ENCODE measurements around the gene TNIK. TPM values are rescaled to one million over a fixed set of nuclear protein-coding genes. Genes with fewer than 3 reads are reported as not detected.

Gene TNIK
- total RNA-seq, 1 donor from 2014 or later, result 1.5 TPM

DNA sequence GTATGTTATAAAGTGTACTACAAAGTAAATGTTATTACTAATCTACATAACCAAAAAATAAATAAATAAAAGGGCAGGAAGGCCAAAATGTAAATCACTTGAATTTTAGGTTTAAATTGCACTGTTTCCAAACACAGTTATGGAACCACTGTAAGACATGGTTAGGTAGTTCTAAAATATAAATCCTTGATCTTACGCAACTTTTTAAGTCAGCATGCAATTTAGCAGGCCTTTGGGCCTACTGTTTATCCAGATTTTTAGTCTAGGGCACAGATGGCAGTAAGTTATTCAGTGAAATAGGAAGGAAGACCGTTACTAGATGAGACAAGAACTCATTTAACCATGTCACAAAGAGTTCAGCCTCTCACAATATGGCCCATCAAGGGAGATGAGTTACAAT, 246.3 kb downstream of the TNIK start:
- Mint-ChIP-seq H3K4me3 (ENCODE audit: unreplicated experiment) (no peak overlapping the region), H3K4me1 (ENCODE audit: low read depth, unreplicated experiment) (peaks cover 2% of the 10 kb centered on the region), H3K9me3 (ENCODE audit: unreplicated experiment) (peaks cover 2% of the 10 kb centered on the region), H3K27ac (ENCODE audit: unreplicated experiment) (no peak overlapping the region), H3K36me3 (ENCODE audit: unreplicated experiment) (peaks cover 5% of the 10 kb centered on the region), H3K27me3 (ENCODE audit: unreplicated experiment) (no peaks in the 10 kb centered on the region)
- TF ChIP-seq CTCF (IDR thresholded peaks at IDR 0.05; ENCODE audit: partially characterized antibody, unreplicated experiment), result no peak
- DNase-seq, result no peak

GRCh38 chr3:171213178-171213577, 247.0 kb downstream of the TNIK start:
- Mint-ChIP-seq H3K36me3 (ENCODE audit: unreplicated experiment) (peaks cover 5% of the 10 kb centered on the region), H3K27me3 (ENCODE audit: unreplicated experiment) (no peaks in the 10 kb centered on the region), H3K27ac (ENCODE audit: unreplicated experiment) (no peak overlapping the region), H3K4me1 (ENCODE audit: low read depth, unreplicated experiment) (peaks cover 2% of the 10 kb centered on the region), H3K9me3 (ENCODE audit: unreplicated experiment) (peaks cover 2% of the 10 kb centered on the region), H3K4me3 (ENCODE audit: unreplicated experiment) (no peak overlapping the region)
- no peak for DNase-seq
- TF ChIP-seq CTCF (IDR thresholded peaks at IDR 0.05; ENCODE audit: partially characterized antibody, unreplicated experiment), result no peak

DNA sequence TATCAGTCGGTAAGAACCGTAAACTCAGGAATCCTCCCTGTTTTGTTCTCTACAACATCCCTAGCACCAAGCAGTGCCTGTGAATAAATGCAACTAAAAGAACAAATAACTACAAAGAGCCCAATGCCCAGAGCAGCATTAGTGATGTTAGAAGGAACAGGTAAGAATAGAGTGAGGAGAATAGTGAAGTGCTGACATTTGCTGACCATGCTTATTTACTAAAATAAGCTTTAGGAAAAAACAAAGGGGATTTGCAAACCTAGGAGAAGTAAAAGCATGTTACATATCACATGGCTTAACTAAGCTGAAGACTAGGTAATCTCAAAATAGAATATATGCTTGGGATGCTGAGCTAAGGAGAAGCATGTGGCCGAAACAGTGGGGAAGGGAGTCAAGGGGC, 247.6 kb downstream of the TNIK start:
- DNase-seq, result no peak
- Mint-ChIP-seq H3K9me3 (ENCODE audit: unreplicated experiment) (peaks cover 2% of the 10 kb centered on the region), H3K27ac (ENCODE audit: unreplicated experiment) (no peak overlapping the region), H3K36me3 (ENCODE audit: unreplicated experiment) (peaks cover 5% of the 10 kb centered on the region), H3K4me1 (ENCODE audit: low read depth, unreplicated experiment) (peaks cover 2% of the 10 kb centered on the region), H3K4me3 (ENCODE audit: unreplicated experiment) (no peak overlapping the region), H3K27me3 (ENCODE audit: unreplicated experiment) (no peaks in the 10 kb centered on the region)
- no peak for TF ChIP-seq CTCF (IDR thresholded peaks at IDR 0.05; ENCODE audit: partially characterized antibody, unreplicated experiment)

DNA sequence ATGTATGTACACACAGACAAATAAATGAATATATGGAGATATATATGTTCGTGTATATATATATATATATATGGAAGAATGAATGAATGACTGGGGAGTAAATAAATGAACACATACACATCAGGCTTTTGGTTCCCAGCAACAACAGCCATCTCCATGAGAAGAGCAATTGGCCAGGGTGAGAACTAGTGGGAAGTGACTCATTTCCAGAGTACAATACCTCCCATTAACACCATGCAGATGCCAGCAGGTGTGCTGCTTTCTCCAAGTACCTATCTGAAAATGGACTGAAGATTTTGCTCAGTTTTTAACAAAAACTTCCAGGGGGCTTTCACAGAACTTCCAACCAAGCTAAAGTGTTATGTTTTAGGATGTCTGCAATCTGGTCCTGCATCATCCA, 253.9 kb downstream of the TNIK start:
- H3K9me3 Mint-ChIP-seq (ENCODE audit: unreplicated experiment), result no peaks in the 10 kb centered on the region
- no peak for DNase-seq
- TF ChIP-seq CTCF (IDR thresholded peaks at IDR 0.05; ENCODE audit: partially characterized antibody, unreplicated experiment), result no peak

DNA sequence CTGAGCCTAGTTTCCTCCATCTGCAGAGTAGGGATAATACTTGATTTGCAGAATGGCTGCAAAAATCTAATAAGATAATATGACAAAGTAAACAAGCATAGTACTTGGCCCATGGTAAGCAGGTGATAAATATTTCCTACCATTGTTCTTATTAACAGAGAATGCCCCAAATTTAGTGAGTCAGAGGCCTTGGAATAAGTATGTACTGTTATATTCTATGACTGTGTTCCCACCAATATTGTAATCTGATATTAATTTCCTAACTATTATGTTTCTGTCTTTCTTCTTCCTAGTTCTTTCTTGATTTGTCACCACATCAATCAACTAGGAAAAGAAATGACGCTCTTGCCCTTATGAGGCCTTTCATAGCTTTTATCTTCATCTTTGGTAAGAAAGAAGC, 255.3 kb downstream of the TNIK start:
- Mint-ChIP-seq H3K9me3 (ENCODE audit: unreplicated experiment) (no peaks in the 10 kb centered on the region), H3K27me3 (ENCODE audit: unreplicated experiment) (no peaks in the 10 kb centered on the region), H3K4me3 (ENCODE audit: unreplicated experiment) (no peak overlapping the region), H3K36me3 (ENCODE audit: unreplicated experiment) (no peaks in the 10 kb centered on the region), H3K4me1 (ENCODE audit: low read depth, unreplicated experiment) (no peaks in the 10 kb centered on the region), H3K27ac (ENCODE audit: unreplicated experiment) (no peak overlapping the region)
- TF ChIP-seq CTCF (IDR thresholded peaks at IDR 0.05; ENCODE audit: partially characterized antibody, unreplicated experiment), result no peak
- DNase-seq, result no peak

More for the DNA sequence above, 253.9 kb downstream of the TNIK start:
- Mint-ChIP-seq H3K36me3 (ENCODE audit: unreplicated experiment) (no peaks in the 10 kb centered on the region), H3K27me3 (ENCODE audit: unreplicated experiment) (no peaks in the 10 kb centered on the region), H3K27ac (ENCODE audit: unreplicated experiment) (no peak overlapping the region), H3K4me1 (ENCODE audit: low read depth, unreplicated experiment) (no peaks in the 10 kb centered on the region), H3K4me3 (ENCODE audit: unreplicated experiment) (no peak overlapping the region)

All from glutamatergic neuron (in vitro differentiated cells).